OCI-M1 (cell line): ENCODE data around the gene VEPH1.

ENCODE experiments used
- DNase-seq: peaks from one replicate; lab custom pipeline; 2025; lab: John Stamatoyannopoulos, UW

VEPH1 gene

GRCh38 chr3:157523814-157524213 is 20.6 kb upstream of the VEPH1 start:
- DNase-seq = no peak

- no peak for DNase-seq
Observed at GRCh38 chr3:157522648-157523047, 19.4 kb upstream of the VEPH1 start.

DNA sequence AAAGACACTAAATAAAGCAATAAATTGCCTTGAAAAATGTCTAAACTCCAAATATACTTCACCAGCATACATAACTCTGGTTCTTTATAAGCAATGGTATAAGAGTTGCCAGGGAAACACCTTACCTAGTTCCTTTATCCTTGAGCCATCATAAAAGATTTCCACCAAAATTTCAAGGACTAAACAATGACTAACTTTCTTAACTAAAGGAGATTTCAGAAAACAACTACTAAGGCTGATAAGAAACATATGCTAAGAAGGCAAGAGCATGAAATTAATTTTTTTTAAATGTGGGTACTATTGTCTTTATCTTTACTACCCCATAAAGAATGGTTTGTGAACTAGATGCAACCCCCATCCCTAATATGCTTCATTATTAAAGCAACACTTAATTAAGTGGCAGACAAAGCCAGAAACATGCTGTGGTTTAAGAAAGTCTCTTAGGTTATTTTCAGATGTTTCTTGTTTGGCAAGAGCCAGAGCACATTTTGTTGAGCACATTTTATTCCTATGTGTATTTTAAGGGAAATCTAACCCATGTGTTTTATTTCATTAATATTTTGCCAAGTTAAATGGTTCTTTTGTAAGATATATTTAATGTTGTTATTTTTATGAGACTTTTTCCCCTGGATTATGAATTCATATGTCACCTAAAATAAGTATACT is 17.4 kb upstream of the VEPH1 start:
- no peak for DNase-seq

- DNase-seq = no peak
Observed at GRCh38 chr3:157518881-157519280, 15.7 kb upstream of the VEPH1 start.

DNA sequence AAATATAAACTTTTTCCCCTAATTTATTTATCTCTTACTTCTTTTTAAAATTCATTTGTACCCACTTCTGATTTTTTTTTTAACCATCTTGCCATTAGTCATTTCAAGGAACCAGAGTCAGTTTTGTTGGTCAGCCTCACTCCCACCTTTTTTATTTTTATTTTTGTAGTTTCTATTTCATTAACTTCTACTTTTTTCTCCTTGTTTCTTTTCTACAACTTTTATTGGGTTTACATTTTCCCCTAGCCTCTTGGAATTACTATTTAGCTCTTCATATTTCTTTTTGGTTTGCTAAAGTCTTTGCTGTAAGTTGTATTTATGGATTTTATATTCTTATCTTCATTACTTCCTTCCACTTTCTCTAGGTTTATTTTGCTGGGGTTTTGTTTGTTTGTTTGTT is 13.7 kb upstream of the VEPH1 start:
- no peak for DNase-seq

- no peak for DNase-seq
Observed at GRCh38 chr3:157515398-157515797, 12.2 kb upstream of the VEPH1 start.

- no peak for DNase-seq
Observed at GRCh38 chr3:157514371-157514895, 11.2 kb upstream of the VEPH1 start.

- no peak for DNase-seq
Observed at GRCh38 chr3:157513585-157513984, 10.4 kb upstream of the VEPH1 start.

DNA sequence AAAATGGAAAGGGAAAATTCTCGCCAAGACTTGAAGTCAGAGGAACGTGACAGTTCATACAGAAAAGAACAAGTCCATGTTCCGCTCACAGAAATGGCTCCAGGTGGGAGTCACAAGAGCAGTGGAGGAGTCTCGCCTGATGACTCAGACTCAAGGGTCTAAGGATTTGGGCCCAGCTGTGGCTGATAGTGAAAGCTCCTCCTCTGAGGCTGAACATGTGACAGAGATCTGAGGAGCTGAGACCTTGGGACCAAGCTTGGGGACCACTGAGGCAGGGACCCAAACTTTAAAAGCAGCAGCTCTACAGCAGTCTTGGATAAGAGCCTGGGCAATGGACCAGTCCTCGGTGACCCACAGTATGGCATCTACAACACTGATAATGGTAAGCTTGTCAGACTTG is 9.3 kb upstream of the VEPH1 start:
- peak; percentile 7 for DNase-seq

DNA sequence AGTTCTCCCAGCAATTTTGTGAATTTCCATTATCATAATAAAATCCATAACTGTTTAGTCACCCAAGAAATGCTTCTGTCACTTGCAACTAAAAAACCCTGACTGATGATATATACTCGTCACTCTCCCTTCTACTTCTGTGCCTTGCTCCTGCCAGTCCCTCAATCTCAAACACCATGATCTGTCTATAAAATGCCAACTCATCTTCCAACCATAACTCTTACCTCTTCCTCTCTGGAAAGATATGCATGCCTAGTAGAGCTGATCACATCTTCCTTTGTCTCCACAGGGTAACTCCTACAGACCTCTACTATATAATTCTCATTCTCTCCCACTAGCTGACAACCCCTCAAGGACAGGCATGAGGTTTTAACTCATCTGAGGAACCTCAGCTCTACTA is 5.2 kb upstream of the VEPH1 start:
- peak; percentile 51 for DNase-seq

DNA sequence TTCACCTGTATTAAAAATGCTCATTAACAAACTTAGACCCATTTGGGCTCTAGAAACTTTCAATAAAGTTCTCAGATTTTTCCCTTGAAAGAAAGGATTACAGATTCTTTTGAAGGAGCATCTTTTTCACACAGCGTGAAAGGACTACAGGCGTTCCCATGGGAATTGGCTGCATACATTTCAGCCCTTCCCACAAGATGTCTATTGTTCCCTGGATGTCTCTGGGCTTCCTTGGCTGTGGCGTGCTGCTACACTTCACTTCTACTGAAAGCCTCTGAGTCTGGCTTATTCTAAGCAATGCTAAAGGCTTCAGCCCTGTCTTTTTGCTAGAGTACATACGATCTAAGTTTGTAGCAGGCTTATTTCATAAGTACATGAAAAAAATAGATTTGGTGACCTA is 1.4 kb downstream of the VEPH1 start:
- no peak for DNase-seq

GRCh38 chr3:157500232-157500631 is 3.0 kb downstream of the VEPH1 start:
- no peak for DNase-seq

- no peak for DNase-seq
Observed at GRCh38 chr3:157499342-157499963, 3.8 kb downstream of the VEPH1 start.

GRCh38 chr3:157498371-157498770 is 4.8 kb downstream of the VEPH1 start:
- no peak for DNase-seq

GRCh38 chr3:157495846-157496245 is 7.4 kb downstream of the VEPH1 start:
- DNase-seq = no peak

DNA sequence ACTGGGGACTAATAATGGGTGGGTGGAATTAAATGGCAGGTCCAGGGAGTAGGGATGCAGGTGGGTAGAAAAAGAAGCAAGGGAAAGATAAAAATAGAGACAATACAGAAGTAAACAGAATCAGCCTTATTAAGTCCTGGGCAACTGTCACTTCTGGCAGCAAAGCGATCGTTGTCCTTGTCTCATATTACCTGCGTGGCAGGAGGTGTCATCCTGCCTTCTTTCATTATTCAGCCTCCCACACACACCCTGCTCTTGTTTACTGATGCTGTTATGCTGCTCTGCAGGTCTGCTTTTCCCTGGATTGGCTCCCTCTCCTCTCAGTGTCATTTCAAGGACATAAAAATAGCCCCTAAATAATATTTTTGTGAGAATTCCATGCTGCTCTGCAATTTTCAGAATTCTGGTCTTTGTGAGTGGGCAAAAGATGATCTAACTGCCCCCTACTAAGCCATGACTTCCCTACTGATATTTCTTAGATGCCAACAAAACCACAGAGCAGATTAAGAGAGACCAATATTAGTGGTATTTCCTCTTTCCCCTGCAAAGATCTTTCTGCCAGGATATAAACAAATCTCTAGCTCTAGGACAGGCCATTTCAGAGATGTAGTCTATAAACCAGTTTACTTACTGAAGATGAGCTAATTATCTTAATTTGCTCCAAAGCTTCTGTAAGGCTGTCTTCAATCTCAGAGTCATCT is 8.5 kb downstream of the VEPH1 start:
- no peak for DNase-seq

DNA sequence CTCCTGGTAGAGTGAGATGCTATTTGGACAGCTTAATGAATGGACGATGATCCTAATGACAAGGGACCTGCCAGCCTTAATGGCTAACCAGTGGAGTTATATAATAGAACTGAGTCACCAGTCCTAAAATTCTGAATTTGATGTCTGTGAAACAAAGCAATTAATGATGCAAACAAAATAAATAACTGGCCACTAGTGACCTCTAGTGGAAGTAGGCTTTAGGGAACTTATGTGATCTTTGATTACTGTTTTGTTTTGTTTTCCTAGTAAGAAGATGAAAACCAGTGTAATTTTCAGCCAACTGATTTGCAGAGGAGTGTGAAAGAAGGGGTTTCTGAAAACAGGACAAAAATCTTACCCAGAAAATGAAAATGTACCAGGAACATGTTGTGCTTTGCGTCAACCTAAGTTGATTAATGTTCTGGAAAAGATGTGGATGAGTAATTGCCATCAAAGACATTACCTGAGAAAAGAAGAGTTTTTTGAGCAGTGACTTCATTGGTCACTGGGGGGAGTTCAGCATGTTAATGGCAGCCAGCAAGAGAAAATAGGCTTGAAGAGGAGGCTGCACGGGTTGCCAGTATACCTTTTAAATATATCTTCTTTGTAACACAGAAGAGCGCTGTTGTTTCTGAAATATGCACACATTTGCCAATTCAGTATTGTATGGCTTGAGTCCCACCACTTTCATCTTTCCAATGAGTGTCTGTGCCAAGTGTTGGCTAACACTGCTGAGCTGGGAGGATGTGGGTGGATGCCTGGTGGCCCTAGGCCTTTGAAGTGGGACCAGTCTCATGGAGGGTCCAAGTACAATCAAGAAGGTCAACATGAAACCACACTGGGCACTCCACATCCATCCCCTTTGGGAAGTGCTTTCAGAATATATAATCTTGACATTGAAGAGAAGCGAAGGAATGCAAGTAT is 9.3 kb downstream of the VEPH1 start:
- DNase-seq = peak; percentile 71

DNA sequence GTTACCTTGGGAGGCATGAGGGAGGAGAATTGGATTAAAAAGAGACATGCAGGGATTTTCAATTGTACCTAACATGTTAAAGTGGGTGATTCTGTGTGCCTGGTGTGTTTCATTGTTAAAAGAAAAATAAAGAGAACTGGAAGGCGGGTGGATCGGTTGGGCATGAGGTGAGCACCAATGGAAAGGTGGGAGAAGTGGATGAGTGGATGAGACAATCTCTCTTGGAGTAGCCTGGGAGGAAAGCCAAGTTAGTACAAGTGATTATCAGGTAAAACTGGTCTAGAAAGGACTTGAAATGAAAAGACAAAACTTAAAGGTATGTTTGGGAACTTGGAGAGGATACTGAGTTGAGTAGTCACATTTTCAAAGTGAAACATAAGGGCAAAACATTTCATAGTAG is 12.1 kb downstream of the VEPH1 start:
- no peak for DNase-seq

GRCh38 chr3:157488144-157488543 is 15.1 kb downstream of the VEPH1 start:
- no peak for DNase-seq

GRCh38 chr3:157487339-157487738 is 15.9 kb downstream of the VEPH1 start:
- no peak for DNase-seq

GRCh38 chr3:157479464-157480243 is 23.6 kb downstream of the VEPH1 start:
- no peak for DNase-seq
